Activated CD8-positive, alpha-beta memory T cell treated with anti-CD3 and anti-CD28 coated beads for 4 hours (primary cell): ENCODE data around the gene BSCL2.
"Not testable (repeated sequence)": the region's sequence is repeated elsewhere in the genome, so short reads cannot be mapped to it uniquely, and the experiment has no call there.

Experiments
- DNase-seq, 2 donors: peaks; one replicate each; pipeline ENCODE4 v3.0.0-alpha.2; 2020; ENCODE audit warnings: low read depth in 2 of 2

Gene BSCL2

DNA sequence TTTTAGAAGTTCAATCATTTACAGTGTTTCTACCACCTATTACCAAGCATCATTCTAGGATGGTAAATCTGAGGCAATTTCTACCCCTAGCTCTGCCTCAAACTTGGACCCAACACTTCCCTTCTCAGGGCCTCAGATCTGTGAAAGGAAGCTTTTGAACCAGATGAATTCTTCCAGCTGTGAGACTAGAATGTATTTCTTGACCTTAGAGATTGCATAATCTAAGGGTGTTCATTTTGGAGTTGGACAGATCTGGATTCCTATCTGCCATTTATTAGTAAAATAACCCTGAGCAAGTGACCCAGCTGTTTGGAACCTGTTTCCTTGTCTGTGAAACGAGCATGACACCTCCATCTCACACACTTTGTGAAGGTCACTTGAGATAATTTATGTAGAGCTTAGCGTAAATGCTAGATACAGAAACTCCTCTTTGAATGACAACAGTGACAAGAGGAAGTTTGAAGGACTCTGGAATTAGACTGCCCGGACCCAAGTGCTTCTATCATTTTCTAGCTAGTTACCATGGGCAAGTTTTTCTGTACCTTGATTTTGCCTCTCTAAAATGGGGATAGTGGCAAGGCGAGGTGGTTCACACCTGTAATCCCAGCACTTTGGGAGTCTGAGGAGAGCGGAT is 50.3 kb downstream of the BSCL2 start:
- DNase-seq, result no peak

DNA sequence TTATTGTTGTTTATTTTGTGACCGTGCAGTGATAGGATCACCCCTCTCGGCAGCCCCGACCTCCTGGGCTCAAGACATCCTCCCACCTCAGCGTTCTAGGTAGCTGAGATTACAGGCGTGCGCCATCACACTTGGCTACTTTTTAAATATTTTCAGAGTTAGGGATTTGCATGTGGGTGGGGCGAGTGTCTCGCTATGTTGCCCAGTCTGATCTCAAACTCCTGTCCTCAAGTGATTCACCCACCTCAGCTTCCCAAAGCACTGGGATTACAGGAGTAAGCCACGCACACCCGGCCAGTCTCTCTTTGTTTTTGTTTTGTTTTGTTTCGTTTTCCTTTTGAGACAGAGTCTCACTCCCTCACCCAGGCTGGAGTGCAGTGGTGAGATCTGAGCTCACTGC is 52.9 kb downstream of the BSCL2 start:
- DNase-seq, result no peak

DNA sequence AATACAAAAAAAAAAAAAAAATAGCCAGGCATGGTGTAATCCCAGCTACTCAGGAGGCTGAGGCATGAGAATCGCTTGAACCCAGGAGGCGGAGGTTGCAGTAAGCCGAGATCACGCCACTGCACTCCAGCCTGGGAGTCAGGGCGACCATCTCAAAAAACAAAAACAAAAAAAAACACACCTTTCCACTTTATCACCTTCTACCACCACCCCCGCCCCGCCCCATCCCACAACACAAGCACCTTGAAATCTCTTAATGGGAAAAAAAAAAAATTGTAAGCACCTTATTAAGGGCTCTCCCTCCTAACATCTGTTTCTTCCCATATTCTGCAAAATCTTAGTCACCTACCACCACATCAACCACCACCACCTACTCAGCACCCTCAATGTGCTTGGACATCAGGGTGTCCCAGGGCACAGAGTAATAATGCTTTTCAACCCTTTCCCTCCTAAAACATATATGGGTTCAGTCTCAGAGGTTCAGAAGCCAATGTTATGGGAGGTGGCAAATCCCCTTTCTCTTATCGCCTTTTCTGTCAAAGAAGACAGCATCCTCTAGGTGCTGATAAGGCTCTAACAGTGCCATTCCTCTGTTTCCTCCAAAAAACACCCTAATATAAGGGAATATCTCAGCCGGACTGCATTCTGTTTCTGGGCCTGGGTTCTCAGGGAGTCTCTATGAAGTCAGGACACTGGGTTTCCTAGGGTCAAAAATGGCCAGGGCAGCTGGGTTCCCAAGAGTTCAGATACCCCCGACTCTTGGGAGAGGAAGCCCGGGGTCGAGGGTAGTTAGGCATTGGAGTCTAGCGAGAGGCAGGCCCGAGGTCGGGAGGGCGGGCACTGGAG is 54.8 kb downstream of the BSCL2 start:
- DNase-seq, result no peak

DNA sequence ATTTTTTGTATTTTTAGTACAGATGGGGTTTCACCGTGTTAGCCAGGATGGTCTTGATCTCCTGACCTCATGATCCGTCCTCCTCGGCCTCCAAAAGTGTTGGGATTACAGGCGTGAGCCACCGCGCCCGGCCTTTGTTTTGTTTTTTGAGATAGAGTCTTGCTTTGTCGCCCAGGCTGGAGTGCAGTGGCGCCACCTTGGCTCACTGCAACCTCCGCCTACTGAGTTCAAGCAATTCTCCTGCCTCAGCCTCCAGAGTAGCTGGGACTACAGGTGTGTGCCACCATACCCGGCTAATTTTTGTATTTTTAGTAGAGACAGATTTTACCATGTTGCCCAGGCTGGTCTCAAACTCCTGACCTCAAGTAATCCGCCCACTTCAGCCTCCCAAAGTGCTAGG is 56.9 kb downstream of the BSCL2 start:
- DNase-seq, result not testable (repeated sequence)

DNA sequence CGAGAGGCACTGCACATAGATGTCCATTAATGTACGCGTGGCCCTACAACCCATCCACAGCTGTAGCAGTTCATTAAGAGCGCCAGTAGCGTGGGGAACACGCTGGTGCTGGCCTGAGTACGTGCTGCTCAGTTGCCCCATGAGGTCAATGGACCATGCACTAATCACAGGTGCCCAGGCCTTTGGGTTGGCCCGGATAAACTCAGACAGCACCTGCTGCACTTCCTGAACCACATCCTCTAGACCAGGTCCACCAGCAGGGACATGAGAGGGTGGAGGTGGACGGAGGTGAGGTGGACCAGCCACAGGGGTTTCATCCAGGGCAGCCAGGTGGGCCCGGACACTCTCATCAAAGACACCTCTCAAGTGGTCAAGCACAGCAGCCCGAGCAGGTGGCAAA is 57.7 kb downstream of the BSCL2 start:
- no peak for DNase-seq

DNA sequence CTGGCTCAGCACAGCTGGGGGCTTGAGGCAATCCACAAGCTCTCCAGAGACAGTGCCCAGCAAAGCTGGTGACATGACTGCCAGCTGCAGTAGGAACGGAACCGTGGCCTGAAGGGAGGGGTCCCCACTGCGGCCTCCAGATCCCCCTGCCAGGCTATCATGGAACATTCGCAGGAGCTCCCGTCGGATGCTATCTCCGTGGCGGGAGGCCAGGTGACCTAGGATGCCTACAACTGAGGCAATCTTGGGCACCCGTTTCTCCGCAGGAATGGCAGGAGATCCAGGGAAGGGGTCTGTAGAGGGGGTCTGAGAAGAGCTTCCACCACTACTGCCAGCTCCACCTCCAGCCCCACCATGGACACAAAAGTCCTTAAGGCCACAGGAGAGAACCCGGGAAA is 58.3 kb downstream of the BSCL2 start:
- DNase-seq, result no peak

DNA sequence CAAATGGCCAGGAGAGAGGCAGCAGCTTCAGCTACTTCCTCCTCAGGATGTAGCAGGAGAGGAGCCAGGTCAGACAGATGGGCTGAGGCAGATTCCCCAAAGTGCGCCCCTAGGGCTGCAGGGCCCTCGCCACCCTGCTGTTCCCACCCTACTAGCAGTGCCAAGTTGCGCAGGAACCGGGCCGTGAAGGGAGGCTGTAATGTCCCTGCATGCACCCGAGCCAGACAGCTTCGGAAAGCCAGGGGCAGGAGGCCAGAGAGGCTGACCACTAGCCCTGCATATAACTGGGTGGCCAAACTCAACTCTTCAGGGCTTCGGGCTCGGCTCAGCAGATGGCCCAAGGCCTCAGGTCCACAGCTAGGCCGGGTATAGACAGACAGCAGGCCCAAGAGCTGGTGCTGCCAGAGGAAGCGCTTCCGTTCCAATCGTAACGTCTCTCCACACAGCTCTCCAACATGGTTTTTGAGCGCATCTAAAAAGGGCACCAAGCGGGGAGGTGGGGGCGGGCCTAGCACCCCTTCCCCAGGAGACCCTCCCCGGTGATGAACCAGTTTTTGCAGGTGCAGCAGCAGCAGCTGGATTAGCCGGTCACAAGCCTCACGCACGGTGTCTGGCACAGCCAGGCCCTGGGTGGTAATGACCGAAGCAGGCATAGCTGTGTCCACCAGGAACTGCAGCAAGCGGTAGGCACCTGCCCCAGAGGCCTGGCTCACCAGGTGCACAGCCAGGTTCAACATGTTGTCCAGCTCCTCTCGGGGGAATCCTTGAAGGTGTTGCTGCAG is 58.8 kb downstream of the BSCL2 start:
- no peak for DNase-seq

DNA sequence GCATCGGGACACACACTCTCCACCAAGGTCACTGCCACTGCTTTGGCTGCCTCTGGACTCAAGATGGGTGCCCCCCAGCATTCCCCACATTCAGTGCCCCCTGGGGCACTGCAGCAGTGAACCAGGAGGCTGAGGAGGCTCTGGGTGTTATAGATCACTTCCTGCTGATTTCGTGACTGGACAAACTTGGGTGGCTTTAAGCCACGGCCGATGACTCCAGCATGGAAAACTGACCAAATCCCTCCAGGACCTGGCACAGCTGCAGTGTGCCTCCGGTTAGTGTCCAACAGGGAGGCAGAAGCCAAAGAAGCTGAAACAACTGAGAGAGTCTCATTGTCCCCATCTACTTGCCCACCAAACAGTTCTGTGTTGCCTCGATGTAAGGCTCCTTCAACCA is 59.6 kb downstream of the BSCL2 start:
- no peak for DNase-seq

DNA sequence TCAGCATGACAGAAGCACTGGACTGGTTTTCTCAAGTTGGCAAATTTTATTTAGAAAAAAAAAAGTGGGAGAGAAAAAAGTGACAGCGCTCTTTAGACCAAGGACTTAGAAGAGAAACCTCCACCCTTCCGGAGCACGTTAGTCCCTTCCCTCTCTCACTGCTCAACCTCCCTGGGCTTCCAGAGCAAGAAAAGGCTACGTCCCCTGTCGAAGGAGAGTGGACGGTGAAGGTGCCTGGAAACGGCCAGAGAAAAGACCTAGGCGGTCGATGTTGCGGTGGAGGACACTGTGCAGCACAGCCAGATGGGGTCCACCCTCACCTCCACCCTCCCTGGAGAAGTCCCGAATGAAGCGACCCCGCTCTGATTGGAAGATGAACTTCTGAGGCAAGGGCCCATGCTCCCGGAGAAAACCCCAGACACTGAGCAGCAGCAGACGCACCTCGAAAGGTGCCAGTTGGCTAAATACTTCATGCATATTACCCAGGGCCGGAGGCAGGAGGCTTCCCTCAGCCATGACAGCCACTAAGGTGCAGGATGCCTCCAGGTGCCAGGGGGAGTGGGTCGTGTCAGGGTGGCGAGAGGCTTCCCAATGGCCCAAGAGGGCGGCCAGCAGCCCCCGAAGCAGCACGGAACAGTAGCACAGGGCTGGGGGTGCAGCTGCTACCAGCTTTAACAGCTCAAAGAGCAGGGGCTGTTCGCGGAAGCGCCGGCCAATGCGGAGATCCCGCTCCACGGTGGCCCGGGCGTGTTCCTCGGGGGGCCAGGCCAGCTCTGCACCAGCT is 60.2 kb downstream of the BSCL2 start:
- DNase-seq, result no peak

DNA sequence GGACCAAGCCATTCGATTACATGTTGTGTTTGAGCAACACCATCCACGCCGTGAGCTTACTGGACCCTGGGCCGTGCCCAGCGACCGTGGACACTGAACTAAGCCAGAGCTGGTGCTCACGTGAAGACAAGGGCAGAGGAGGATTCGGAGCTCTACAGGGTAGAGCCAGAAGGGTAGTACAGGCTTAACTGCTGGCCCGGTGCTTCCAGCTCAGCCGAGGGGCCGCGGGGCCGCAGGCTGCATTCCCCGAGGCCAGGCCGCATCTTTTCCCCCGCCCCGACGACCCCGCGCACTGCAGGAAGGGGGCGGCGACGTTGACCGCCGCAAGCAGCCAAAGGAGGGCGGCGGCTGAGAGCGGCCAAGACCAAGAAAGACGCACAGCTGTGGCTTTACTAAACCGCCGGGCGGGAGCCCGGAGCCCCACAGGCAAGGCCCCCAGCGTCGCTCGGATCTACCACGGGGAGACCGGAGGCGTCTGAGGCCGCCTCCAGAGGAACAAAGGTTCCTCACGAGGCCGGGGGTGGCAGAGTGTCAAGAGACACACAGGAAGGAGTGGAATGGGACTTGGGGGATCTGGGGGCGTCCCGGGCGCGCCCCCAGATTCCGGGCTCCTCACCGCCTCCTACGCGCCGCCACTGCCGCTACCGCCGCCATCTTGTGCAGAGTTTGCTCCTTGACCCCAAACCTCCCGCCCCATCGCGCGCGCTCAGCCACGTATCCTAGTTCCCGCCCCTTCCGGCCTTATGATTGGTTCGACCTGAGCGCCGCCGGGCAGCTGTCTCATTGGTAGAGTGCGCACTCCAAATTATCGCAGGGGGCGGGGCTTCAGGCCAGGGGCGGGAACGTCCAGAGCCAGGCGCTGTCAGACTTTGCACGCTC is 61.0 kb downstream of the BSCL2 start, which contains the start of gene GANAB:
GANAB (minus strand) TSS at position 668 of the 879 bp plus-strand sequence; CDS start at position 654, 14 bp downstream.
- peak; percentile 98 to 99 for DNase-seq

DNA sequence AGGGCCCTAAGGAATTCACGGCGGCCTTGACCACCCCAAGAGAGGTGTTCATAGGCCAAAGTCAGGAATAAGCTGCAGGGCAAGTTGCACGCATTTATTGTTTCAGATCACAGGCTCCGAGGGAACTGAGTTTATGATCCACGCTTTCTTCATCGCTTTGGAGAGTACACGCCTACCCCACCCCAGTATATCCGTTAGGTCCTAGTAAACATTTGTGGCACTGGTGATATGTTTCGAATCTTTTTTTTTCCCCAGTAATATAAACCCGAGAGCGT is 61.6 kb downstream of the BSCL2 start:
- DNase-seq, result no peak

DNA sequence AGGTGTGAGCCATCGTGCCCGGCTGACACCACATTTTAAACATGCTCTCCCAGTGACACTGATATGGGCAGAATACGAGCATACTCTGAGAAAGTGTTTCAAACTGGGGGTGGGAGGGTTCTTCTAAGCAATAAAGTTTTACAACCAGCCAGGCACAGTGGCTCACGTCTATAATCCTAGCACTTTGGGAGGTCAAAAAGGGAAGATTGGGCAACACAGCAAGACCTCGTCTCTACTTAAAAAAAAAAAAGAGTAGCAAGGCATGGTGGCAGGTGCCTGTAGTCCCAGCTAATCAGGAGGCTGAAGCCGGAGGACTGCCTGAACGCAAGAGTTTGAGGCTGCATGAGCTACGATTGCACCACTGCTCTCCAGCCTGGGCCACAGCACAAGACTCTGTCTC is 63.0 kb downstream of the BSCL2 start:
- no peak for DNase-seq
